ENCODE results near the gene ATG10. TPM values are rescaled to one million over a fixed set of nuclear protein-coding genes. Genes with fewer than 3 reads are reported as not detected.

Gene ATG10
- total RNA-seq = 10 to 100 TPM in 1 of 2 donors, 1 to 10 TPM in 1; 3.2 to 16.7 TPM

DNA sequence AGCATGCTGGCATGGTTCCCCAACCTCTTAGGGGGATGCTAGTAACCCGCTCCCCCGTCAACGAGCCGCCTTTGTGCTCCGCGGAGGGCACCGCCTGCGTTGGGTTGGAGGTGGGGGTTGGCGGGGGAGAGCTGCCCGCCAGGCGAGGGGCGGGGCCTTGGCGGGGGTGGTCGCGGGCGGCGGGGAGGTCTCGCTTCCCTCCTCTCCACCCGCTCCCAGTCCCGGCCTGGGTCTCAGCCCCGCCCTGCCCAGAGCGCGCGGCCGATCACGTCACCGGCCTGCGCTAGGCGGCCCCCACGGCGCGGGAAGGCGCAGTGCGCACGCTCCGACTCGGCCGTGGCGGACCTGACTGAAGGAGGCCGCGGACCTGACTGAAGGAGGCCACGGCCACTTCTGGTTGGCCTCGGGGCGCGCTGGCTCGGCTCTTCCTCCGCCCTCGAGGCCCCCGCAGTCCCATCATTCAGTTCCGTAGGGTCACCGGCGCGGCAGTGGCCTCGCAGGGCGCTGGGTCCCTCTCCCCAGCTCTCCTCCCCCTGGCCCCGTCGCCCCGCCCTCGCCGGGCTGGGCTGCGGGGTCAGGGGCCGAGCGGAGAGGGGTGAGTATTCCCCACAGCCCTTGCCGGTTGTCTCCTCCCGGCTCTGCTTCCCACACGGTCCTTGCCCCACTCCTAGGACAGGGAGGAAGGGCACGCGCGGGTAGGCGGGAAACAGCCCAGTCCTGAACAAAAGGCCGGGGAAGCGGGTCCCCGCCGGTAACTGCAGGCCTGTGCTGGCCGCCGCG is at the start of gene ATG10:
Gene ATG10 (plus strand): TSS at position 312 of the 780 bp plus-strand sequence. CDS start 15,548 bp downstream, outside the sequence.
- Histone ChIP-seq H3K27me3 (replicated peaks; ENCODE audit: insufficient read depth) (no peaks in the 10 kb centered on the region), H3K36me3 (no peaks in the 10 kb centered on the region), H3K27ac (peak within 1 kb of the TSS; percentile 98), H3K4me1 (replicated peaks) (no peaks in the 10 kb centered on the region), H3K4me3 (peak within 1 kb of the TSS; percentile 68 to 79), H3K9me3 (no peaks in the 10 kb centered on the region)
- peak; percentile 87 for DNase-seq (ENCODE audit: low spot score)
- WGBS = under 1% methylated on average over 62 of the region's 77 CpGs
- TF ChIP-seq POLR2AphosphoS5 (IDR thresholded peaks at IDR 0.05) (peak; percentile 77), POLR2A (IDR thresholded peaks at IDR 0.05) (peak; percentile 94)
- TF ChIP-seq, protein P1, sequence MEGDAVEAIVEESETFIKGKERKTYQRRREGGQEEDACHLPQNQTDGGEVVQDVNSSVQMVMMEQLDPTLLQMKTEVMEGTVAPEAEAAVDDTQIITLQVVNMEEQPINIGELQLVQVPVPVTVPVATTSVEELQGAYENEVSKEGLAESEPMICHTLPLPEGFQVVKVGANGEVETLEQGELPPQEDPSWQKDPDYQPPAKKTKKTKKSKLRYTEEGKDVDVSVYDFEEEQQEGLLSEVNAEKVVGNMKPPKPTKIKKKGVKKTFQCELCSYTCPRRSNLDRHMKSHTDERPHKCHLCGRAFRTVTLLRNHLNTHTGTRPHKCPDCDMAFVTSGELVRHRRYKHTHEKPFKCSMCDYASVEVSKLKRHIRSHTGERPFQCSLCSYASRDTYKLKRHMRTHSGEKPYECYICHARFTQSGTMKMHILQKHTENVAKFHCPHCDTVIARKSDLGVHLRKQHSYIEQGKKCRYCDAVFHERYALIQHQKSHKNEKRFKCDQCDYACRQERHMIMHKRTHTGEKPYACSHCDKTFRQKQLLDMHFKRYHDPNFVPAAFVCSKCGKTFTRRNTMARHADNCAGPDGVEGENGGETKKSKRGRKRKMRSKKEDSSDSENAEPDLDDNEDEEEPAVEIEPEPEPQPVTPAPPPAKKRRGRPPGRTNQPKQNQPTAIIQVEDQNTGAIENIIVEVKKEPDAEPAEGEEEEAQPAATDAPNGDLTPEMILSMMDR (IDR thresholded peaks at IDR 0.05) = no peak
- intact Hi-C loops (cut with DNase I) = loop anchor here (2.0 to 5.0 kb wide), 5 partner anchors 119 to 545 kb away; partner anchors contain the start of gene SSBP2

GRCh38 chr5:81922854-81923279 is 49.0 kb upstream of the ATG10 start:
- DNase-seq (ENCODE audit: low spot score) = no peak
- WGBS = 76% methylated on average over 4 of the region's 4 CpGs

DNA sequence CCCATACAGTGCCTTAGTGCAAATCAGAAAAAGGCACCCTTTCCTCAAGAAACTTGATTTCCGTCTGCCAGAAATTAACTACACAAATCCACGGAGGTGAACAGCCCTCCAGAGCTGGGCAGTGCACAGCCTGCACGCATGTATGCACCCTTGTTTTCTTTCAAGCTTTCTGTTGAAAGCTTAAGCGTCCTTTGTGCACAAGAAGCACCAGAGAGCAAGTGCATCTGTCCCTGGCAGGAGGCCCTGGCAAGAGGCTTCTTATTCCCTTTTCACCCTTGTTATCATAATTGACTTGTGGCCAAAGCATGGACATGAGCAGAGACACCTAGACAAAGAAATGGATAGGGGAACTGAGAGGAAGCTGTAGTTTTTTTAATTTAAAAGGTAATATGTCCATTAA is 47.4 kb upstream of the ATG10 start:
- intact Hi-C loops (cut with DNase I) = no loop called here
- H3K9me3 ChIP-seq = no peaks in the 10 kb centered on the region
- H3K27me3 ChIP-seq (replicated peaks; ENCODE audit: insufficient read depth) = no peaks in the 10 kb centered on the region
- TF ChIP-seq POLR2A (IDR thresholded peaks at IDR 0.05) (no peak), POLR2AphosphoS5 (IDR thresholded peaks at IDR 0.05) (no peak)
- TF ChIP-seq, protein P1 (IDR thresholded peaks at IDR 0.05) = no peak
- WGBS = 43% methylated on average over 4 of the region's 4 CpGs
- no peaks in the 10 kb centered on the region for H3K36me3 ChIP-seq
- no peak overlapping the region for H3K4me3 ChIP-seq
- no peaks in the 10 kb centered on the region for H3K4me1 ChIP-seq (replicated peaks)
- no peak overlapping the region for H3K27ac ChIP-seq
- no peak for DNase-seq (ENCODE audit: low spot score)

More at GRCh38 chr5:81922854-81923279, 49.0 kb upstream of the ATG10 start:
- Histone ChIP-seq H3K9me3 (no peaks in the 10 kb centered on the region), H3K27me3 (replicated peaks; ENCODE audit: insufficient read depth) (no peaks in the 10 kb centered on the region), H3K27ac (no peak overlapping the region), H3K36me3 (no peaks in the 10 kb centered on the region), H3K4me1 (replicated peaks) (no peaks in the 10 kb centered on the region), H3K4me3 (no peak overlapping the region)
- intact Hi-C loops (cut with DNase I) = no loop called here
- TF ChIP-seq POLR2A (IDR thresholded peaks at IDR 0.05) = no peak
- TF ChIP-seq, protein P1 (IDR thresholded peaks at IDR 0.05) = no peak
- no peak for TF ChIP-seq POLR2AphosphoS5 (IDR thresholded peaks at IDR 0.05)

- no peaks in the 10 kb centered on the region for H3K4me1 ChIP-seq (replicated peaks)
- no peaks in the 10 kb centered on the region for H3K9me3 ChIP-seq
- no peak overlapping the region for H3K27ac ChIP-seq
- H3K36me3 ChIP-seq = no peaks in the 10 kb centered on the region
- WGBS = 93% methylated on average over 4 of the region's 4 CpGs
- TF ChIP-seq POLR2AphosphoS5 (IDR thresholded peaks at IDR 0.05) = no peak
- no peak overlapping the region for H3K4me3 ChIP-seq
- intact Hi-C loops (cut with DNase I) = no loop called here
- no peaks in the 10 kb centered on the region for H3K27me3 ChIP-seq (replicated peaks; ENCODE audit: insufficient read depth)
- DNase-seq (ENCODE audit: low spot score) = no peak
Measured at GRCh38 chr5:81925009-81925408, 46.8 kb upstream of the ATG10 start.

DNA sequence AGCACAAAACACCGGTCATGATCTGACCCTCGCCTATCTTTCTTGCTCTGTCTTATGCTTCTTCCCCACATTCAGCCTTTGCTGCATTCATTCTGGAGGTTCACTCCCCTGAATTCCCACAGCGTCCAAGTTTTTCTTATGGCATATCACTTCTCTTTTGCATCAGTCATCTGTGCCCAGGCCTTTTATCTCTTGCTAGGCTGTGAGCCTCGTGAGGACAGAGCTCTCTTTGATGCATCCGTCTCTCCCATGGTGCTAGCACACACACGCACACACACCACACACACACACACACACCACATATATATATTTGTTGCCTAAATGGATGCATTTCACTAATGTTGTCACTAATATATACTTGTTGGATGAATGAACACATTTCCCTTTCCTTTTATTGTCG is 45.8 kb upstream of the ATG10 start:
- Histone ChIP-seq H3K36me3 (no peaks in the 10 kb centered on the region), H3K4me3 (no peak overlapping the region), H3K4me1 (replicated peaks) (no peaks in the 10 kb centered on the region), H3K9me3 (no peaks in the 10 kb centered on the region), H3K27ac (no peak overlapping the region), H3K27me3 (replicated peaks; ENCODE audit: insufficient read depth) (no peaks in the 10 kb centered on the region)
- no peak for DNase-seq (ENCODE audit: low spot score)
- intact Hi-C loops (cut with DNase I) = no loop called here
- WGBS = 80% methylated on average over 7 of the region's 7 CpGs
- TF ChIP-seq POLR2AphosphoS5 (IDR thresholded peaks at IDR 0.05) (no peak), POLR2A (IDR thresholded peaks at IDR 0.05) (no peak)
- TF ChIP-seq, protein P1 (IDR thresholded peaks at IDR 0.05) = no peak

All from prostate gland (tissue), 2 donors.